NCI-H2171 treated with DMSO at 0.1 percent for 48 hours (cell line): ENCODE data around the gene WDR18.

Experiments used
- DNase-seq: peaks from one replicate; lab custom pipeline; 2025; lab: John Stamatoyannopoulos, UW

Gene WDR18

DNA sequence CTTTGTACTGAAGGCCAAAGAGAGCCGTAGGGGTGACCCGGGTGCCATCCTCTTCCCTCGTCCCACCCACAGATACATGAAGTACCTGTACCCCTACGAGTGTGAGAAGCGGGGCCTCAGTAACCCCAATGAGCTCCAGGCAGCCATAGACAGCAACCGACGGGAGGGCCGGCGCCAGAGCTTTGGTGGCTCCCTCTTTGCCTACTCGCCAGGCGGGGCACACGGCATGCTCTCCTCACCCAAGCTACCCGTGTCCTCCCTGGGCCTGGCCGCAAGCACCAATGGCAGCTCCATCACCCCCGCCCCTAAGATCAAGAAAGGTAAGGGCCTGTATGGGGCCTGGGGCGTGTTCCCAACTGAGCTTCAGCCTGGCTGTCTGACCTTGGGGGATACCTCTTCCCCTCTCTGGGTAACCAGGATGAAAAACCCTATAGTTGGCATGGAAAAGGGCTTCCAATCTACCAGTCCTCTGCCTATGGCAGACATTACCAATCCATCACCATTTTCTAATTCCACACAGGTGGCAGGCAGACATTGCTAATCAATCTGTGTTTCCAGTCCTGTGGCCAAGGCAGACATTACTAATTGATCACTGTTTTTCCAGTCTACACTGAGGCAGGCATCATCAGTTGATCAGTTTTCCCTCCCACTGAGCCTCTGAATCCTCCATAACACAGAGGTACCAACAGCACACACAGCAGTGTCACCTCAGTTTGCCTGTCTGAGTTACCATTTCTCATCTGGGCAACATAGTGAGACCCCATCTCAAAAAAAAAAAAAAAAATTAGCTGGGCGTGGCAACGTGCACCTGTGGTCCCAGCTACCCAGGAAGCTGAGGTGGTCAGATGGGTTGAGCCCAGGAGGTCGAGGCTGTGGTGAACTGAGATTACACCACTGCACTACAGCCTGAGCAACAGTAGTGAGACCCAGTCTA is 19.1 kb upstream of the WDR18 start:
- peak; percentile 15 for DNase-seq

DNA sequence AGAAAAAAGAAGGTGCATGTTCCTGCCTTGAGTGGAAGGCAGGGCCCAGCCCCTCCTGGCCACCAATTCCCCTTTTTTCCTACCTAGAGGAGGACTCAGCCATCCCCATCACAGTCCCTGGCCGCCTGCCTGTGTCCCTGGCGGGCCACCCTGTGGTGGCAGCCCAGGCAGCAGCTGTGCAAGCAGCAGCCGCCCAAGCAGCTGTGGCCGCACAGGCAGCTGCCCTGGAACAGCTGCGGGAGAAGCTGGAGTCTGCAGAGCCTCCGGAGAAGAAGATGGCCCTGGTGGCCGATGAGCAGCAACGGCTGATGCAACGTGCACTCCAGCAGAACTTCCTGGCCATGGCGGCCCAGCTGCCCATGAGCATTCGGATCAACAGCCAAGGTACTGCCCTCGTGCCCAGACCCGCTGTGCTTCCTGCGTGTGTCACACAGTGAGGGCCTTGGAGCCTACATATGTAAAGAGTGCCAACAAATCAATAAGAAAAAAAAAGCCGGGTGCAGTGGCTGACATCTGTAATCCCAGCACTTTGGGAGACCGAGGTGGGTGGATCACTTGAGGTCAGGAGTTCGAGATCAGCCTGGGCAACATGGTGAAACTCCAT is 17.6 kb upstream of the WDR18 start:
- DNase-seq = no peak

DNA sequence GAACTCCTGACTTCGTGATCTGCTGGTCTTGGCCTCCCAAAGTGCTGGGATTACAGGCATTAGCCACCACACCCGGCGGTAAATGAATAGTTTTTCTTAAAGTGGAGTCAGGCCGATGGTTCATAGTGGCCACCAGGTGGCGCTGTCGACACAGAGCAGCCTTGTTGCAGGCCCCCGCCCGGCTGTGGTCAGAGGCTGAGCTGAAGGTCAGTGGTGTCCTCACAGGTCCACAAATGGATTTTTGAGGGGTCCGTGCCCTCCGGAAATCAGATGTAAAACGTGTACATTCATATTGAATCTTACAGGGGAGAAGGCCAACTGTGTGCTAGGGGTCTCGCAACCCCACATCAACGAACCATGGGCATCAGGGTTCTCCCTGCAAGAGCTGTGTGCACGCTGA is 13.4 kb upstream of the WDR18 start:
- DNase-seq = no peak

DNA sequence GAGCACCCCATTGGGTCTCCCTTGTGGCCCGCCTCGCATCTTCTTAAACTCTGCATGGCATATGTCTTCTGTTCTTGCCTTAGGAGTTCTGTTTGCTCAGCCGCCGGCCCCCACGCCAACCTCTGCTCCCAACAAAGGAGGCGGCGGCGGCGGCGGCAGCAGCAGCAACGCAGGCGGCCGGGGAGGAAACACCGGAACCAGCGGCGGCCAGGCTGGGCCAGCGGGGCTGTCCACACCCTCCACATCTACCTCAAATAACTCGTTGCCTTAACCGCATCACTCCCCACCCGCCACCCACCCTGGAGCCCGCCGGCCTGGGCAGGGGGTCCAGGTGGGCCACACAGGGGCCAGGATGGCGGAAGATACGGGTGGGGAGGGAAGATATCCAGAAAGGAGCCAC is 12.3 kb upstream of the WDR18 start:
- no peak for DNase-seq

DNA sequence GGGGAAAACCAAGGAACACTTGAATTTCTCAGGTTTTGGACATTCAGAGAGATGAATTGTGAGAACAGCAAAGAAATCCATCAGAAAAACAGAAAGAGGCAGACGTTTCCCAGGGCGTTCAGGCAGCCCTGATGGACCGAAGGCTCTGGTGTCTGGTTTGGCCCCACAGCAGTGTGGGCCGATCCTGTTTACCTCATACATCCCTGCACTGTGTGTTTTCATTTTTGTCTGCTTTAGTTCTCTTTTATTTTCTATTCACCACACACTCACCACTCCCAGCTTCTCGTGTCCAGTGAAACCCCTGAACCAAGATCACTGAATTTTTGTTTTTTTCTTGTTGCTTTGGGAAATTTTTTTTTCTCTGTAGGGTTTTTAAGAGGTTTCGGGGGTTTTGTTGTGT is 11.9 kb upstream of the WDR18 start:
- no peak for DNase-seq

DNA sequence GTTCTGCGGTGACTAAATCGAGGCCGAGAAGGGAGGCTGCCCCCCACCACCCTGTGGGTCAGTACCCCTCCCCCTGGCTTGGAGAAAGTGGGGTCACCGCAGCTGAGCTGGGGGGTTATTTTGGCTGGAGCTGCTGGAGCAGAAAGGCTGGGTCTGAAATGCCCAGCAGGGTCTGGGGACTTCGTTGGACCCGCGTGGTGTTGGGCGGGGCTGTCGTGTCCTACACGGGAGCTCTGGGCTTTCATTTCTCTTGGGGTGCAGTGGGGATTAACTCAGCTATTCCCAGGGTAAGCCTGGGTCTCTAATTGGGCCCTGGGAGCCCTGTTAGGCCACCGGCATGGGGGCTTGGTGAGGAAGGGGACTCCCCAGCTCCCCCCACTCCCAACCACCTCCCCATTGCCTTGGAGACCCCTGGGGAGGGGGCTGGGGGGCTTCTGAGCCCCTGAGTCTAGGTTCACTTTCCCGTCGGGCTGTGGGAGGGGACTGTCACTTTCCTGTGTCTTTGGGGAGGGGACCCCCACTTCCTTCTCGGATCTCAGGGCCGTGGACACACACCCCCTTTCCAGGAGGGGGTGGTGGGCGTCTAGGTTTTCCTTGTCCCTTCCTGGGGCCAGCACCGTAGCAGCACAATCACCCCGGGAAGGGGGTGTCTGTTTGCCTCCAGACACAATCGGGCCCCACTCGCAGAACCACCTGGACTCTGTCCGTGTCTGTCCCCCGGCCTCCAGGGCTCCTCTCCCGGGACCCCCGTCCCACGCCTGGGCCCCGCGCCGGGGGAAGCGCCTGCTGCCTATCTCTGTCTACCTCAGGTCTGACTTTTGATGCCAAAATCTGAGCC is 10.2 kb upstream of the WDR18 start:
- no peak for DNase-seq

DNA sequence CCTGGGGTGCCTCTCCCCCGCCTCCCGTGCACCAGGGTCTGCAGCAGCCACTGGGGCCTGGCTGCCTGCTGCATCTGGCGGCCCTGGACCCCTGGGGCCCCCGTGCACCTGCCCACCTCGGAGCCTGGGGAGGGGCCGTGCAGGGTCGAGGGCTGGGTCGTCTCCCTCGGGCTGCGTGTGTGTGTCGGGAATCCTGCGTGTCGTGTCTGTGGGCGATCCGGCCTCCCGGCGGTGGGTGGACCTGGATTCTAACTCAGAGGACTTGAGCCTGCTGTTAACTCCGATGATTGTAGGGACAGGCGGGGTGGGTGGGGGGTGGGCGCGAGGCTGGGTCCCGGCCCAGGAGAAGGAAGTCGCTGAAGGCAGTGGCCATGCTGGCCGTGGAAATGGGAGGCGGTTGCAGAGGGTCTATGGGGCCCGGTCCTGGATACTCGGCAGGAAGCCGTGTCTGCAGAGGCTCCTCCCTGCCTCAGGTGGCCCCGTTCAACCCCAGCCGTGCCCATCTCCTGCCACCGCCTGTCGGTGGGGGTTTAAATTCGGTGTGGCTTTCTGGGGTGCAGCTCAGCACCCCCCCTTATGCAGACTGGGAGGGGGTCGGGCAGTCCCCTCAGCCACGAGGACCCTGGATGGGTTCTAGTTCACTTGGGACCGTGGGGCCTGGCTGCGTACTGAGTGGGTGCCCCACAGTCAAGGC is 9.4 kb upstream of the WDR18 start:
- no peak for DNase-seq

DNA sequence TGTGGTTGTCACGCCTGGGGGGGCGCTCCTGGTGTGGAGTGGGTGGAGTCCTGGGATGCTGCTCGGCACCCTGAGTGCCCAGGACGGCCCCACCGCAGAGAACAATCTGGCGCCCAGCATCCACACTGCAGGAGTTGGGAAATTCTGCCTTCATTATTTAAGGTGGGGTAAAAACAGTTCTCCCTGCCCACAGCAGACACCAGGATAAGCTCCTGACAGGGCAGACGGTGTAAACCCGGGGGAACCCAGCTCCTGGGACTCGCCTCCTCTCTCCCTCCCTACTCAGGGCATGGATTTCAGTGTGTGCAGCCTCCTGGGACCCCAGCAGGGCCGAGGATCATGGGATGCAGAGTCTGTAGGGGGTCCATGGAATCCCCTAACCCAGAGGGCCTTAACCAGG is 7.7 kb upstream of the WDR18 start:
- DNase-seq = no peak

DNA sequence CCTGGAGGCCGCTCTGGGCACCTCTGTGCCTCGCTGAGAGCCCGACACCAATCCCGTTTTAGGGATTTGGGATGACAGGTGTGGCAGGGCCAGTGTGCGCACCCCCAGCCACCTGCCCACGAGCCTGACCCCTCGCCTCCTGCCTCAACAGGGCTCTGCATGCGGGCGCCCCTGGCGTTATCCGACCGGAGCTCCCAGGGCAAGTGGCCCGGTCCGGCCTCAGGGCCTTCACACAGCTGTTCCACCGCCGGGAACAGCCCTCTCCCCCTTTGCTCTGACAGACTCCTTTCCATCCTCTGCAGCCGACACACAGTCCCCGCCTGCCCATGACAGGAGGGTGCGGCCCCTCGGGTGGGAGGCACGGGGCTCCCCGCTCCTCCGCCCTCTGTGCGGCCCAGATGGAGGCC is 7.1 kb upstream of the WDR18 start:
- DNase-seq = no peak

DNA sequence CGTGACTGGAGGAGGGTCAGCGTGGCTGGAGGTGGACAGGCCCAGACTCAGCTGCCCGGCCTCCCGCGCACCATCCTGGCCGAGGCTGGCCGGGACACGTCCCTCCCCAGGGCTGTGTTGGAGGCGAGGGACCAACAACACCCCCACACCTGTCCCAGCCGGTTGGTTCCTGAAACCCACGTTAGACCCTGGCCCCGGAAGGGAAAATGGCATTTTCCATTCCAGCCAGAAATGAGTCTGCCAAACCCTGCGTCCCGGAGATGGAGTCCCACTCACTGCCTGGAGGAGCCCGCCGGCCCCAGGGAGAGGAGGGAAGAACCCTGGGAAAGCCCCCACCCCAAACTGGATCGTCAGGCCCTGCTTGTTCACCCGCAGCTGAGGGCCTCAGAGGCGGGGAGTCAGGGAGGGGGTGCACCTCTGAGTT is 4.8 kb upstream of the WDR18 start:
- no peak for DNase-seq

DNA sequence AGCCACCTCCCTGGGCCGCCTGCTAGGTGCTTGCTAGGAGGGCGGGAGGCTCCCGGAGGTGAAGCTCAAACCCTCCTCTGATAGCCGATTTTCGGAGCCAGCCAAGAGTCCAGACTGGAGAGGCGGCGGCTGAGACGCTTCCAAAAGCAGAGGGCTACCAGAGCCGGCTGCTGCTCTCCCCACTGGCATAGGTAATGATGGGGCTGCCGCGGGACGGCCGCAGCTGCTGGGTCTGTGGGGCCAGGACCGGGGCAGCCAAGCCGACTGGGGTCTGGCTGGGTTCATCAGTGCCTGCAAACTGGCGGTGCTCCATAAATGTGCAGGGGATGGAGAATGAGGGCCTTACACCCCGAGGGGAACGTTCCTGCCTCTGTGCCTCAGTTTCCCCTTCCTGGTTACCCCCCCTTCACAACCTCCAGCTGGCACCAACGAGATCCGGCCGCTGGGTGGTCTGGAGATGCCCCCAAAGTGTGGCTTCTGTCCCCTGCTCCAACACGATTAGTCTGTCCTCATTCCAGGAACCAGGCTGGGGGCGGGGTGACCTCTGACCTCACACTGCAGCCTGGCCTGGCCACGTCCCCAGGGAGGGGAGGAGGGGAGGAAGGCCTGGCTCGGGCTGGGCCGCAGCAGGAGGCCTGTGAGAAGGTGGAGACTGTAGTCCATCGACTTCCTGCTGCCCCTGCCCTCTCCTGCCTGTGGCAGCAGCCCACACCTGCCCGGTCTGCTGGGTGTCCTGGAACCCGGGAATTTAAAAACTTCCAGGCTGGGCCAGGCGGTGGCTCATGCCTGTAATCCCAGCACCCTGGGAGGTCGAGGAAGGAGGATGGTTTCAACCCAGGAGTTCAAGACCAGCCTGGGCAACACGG is 3.8 kb upstream of the WDR18 start:
- DNase-seq = no peak

DNA sequence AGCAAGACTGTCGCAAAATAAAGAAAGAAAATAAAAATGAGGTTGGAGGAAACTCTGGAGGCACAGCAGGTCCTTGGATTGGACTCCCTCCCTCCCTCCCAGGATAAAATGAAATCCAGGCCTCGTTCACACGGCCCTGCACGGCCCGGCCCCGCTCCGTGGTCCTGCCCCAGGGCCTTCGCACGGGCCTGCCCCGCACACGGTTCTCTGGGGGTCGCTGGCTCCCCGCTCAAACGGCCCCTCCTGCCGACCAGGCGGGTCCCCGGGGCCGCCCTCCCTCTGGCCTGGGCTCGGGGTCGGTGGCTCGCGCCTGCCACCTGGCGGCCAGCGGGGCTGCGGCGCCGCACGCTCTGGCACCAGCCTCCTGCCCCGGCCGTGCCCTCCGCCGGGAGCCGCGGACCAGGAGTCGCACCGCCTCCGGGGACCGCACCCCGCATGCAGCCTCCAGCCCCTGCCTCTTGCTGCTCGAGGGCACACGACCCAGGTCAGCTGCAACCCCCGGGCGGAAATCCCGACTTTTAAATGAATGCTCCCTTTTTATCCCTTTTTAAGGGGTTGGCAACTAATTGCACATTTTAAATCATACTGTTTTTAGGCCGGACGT is 1.5 kb upstream of the WDR18 start:
- DNase-seq = peak; percentile 58

DNA sequence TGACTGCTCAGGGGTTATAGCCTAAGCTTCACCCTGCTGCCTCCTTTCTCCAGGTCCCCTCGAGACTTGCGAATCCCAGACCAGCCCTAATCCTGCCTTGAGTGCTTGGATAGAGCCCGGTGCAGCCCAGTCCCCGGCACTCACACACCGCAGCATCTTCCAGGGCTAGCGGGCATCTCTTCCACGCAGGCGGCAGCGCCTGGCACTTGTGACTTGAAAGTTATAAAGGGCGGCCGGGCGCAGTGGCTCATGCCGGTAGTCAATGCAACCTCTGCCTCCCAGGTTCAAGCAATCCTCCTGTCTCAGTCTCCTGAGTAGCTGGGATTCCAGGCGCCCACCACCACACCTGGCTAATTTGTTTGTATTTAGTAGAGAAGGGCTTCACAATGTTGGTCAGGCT is 1.9 kb downstream of the WDR18 start:
- no peak for DNase-seq

DNA sequence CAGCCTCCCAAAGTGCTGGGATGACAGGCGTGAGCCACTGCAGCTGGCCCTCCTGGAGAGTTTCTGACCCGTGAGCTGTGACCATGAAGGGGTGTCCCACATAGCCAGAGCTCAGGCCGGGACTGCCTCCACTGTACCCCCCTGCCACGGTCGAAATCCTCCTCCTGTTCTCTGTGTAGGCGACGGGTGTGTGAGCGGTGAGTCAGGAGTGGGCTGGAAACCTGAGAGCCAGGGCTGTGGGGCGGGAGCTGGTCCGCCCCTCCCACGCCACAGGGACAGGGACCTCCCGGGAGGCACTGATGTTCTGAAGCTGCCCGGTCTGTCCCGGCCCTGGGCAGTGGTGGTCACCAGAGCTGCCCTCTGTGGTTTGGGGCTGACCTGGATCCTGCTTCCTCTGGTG is 3.9 kb downstream of the WDR18 start:
- DNase-seq = no peak

DNA sequence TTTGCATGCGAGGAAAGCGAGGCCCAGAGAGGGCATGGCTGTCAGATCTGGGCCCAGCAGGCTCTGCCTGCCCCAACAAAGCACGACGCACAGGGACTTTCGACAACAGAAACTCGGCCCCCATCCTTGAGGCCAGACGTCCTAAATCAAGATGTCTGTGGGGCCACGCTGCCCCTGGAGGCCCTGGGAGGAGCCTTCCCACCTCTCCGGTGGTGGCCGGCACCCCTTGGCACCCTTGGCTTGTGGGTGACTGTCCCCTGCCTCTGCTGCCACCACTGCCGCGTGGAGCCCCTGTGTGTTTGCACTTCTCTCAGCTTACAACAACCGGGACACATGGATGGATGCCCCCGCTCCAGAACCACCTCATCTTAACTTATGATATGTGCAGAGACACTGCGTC is 4.4 kb downstream of the WDR18 start:
- no peak for DNase-seq

DNA sequence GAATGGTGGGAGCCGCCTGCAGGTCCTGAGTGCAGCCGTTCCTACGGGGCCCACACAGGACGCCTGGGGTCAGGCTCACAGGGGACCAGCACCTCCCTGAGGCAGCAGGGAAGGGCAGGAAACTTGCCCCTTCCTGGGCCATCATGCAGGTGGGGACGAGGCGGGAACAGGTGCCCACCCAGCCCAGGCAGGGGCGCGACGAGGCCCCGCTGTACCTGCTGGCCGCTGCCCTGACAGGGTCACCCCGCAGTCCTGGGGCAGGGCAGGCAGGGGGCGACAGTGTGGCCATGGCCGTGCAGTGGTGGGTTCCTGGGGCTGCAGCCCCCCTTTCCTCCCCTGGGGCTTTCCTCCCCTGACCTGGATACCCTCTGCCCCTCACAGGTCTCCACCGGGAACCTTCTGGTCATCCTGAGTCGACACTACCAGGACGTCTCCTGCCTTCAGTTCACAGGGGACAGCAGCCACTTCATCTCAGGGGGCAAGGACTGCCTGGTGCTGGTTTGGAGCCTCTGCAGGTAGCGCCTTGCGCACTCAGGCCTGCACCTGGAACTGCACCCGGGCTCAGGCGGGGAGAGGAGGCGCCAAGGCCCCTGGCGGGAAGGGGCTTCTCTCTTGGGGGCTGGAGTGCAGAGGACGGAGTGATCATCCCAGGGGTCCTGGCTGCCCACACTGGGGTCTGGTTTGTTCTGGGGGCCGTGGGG is 5.4 kb downstream of the WDR18 start:
- DNase-seq = no peak

DNA sequence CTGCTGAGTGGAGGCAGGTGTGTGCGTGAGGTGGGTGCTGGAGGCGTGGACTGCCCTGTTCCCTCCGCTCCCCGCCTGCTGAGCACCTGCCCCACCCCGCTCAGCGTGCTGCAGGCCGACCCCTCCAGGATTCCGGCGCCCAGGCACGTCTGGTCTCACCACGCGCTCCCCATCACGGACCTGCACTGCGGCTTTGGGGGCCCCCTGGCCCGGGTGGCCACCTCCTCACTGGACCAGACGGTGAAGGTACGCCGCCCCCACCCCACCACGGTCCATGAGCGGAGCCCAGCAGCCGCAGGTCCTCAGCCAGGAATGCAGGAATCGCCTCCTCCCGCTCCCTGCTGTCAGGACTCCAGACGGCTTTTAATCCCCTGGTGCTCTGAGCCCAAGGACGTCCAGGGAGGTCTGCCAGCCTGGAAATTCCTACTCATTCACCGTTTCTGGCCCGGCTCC is 6.0 kb downstream of the WDR18 start:
- DNase-seq = no peak

DNA sequence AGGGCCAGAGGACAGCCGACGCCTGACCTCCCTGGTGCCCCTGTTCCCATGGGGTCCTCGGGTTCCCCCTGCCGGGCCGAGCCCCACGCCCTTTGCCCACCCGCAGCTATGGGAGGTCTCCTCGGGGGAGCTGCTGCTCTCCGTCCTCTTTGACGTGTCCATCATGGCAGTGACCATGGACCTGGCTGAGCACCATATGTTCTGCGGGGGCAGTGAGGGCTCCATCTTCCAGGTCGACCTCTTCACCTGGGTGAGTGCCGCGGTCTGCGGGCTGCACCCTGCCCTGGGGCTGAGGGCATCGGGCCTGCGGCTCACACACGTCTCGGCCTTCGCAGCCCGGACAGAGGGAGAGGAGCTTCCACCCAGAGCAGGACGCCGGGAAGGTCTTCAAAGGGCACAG is 6.6 kb downstream of the WDR18 start:
- no peak for DNase-seq

DNA sequence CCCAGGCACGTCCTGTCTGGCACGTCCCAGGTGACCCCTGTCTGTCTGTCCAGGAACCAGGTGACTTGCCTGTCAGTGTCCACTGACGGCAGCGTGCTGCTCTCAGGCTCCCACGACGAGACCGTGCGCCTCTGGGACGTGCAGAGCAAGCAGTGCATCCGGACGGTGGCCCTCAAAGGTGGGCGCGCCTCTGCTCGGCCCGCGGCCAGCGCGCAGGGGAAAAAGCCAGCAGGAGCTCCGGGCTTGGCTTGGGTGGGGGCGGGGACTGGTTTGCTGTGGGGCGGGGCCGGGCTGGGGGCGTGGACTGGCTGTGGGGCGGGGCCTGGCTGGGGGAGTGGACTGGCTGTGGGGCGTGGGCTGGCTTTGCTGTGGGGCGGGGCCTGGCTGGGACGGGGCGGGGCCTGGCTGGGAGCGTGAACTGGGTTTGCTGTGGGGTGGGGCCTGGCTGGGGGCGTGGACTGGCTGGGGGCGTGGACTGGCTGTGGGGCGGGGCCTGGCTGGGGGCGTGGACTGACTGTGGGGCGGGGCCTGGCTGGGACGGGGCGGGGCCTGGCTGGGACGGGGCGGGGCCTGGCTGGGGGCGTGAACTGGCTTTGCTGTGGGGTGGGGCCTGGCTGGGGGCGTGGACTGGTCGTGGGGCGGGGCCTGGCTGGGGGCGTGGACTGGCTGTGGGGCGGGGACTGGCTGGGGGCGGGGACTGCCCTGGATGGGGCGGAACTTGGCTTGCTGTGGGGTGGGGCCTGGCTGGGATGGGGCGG is 7.2 kb downstream of the WDR18 start:
- DNase-seq = no peak
